Muscle of arm (tissue), 12 donors: ENCODE measurements around the gene VPS37D. TPM values are rescaled to one million over a fixed set of nuclear protein-coding genes. Genes with fewer than 3 reads are reported as not detected.

ENCODE experiments used
- polyA plus RNA-seq, 12 donors: library from polyadenylated mRNA; unstranded; fragments of 120-200 nt; gene quantifications; one replicate each; pipeline ENCODE4 v1.2.1, GENCODE V29; 2013; ENCODE audit not compliant: insufficient read length in 12 of 12

The VPS37D gene
- polyA plus RNA-seq, 12 donors = 1.6 to 4.2 (median 2.2) TPM; not detected in 2

Other genes with a start within 250 kb of the VPS37D start
- 10 to 100 TPM in 8 of 12 donors, 1 to 10 TPM in 3, not detected in 1; 3.5 to 22.7 (median 11.4) TPM for gene FZD9, start 234.1 kb upstream of the VPS37D start, polyA plus RNA-seq
- 10 to 100 TPM in 11 of 12 donors, not detected in 1; 48.5 to 62.8 (median 55.3) TPM for gene BAZ1B, start 145.5 kb upstream of the VPS37D start, polyA plus RNA-seq
- 10 to 100 TPM in 11 of 12 donors, not detected in 1; 26.7 to 61.0 (median 32.3) TPM for gene BCL7B, start 110.1 kb upstream of the VPS37D start, polyA plus RNA-seq
- 10 to 100 TPM in 11 of 12 donors, not detected in 1; 21.6 to 48.7 (median 26.5) TPM for gene TBL2, start 89.3 kb upstream of the VPS37D start, polyA plus RNA-seq
- 10 to 100 TPM in 1 of 12 donors, 1 to 10 TPM in 1, under 1 TPM in 9, not detected in 1; 0.06 to 27.3 (median 0.28) TPM for gene MLXIPL, start 43.3 kb upstream of the VPS37D start, polyA plus RNA-seq
- 10 to 100 TPM in 1 of 12 donors, 1 to 10 TPM in 10, not detected in 1; 4.9 to 11.3 (median 6.5) TPM for gene DNAJC30, start 15.6 kb downstream of the VPS37D start, polyA plus RNA-seq
- gene BUD23, start 15.8 kb downstream of the VPS37D start, polyA plus RNA-seq = 10 to 100 TPM in 11 of 12 donors, not detected in 1; 44.7 to 83.4 (median 68.9) TPM
- gene STX1A, start 51.8 kb downstream of the VPS37D start, polyA plus RNA-seq = 10 to 100 TPM in 7 of 12 donors, 1 to 10 TPM in 4, not detected in 1; 6.2 to 13.1 (median 10.7) TPM
- 10 to 100 TPM in 8 of 12 donors, 1 to 10 TPM in 3, not detected in 1; 8.4 to 47.3 (median 10.5) TPM for gene ABHD11, start 71.0 kb downstream of the VPS37D start, polyA plus RNA-seq
- gene CLDN3, start 102.4 kb downstream of the VPS37D start, polyA plus RNA-seq = 10 to 100 TPM in 1 of 12 donors, under 1 TPM in 6, not detected in 5; 0.19 to 14.9 (median 0.38) TPM
- 100 to 1,000 TPM in 1 of 12 donors, 10 to 100 TPM in 2, 1 to 10 TPM in 1, under 1 TPM in 7, not detected in 1; 0.30 to 105 (median 0.88) TPM for gene CLDN4, start 163.2 kb downstream of the VPS37D start, polyA plus RNA-seq
- 1 to 10 TPM in 7 of 12 donors, under 1 TPM in 3, not detected in 2; 0.49 to 3.1 (median 1.7) TPM for gene METTL27, start 174.7 kb downstream of the VPS37D start, polyA plus RNA-seq
- not detected for gene TMEM270, start 193.3 kb downstream of the VPS37D start, polyA plus RNA-seq